ENCODE data around the gene ARHGAP21. TPM values are rescaled to one million over a fixed set of nuclear protein-coding genes. Genes with fewer than 3 reads are reported as not detected.
A peak's percentile ranks its signal among the peaks of the same experiment; 100 is the strongest.

The ARHGAP21 gene
- total and polyA plus RNA-seq, 2 donors from 2014 or later: 12.7 to 74.3 TPM

DNA sequence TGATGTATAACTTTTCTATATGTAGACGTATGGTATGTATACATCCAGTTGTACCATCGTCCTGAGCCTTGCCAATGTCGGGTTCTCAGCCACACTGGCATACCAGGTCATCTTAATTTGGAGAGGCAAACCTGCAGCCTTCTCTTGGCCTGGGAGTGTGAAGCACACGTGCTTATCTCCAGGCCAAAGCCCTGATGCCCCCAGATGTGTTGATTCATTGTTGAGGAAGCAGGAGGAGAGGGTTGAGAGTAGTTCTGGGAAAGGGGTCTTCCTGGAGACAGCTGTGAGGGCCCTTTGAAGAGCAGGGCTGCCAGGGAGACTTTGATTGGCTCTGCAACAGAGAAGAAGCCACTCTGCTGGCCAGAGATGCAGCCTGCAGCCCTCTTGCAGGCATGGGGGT is 155.6 kb downstream of the ARHGAP21 start:
- TF ChIP-seq, protein P1, sequence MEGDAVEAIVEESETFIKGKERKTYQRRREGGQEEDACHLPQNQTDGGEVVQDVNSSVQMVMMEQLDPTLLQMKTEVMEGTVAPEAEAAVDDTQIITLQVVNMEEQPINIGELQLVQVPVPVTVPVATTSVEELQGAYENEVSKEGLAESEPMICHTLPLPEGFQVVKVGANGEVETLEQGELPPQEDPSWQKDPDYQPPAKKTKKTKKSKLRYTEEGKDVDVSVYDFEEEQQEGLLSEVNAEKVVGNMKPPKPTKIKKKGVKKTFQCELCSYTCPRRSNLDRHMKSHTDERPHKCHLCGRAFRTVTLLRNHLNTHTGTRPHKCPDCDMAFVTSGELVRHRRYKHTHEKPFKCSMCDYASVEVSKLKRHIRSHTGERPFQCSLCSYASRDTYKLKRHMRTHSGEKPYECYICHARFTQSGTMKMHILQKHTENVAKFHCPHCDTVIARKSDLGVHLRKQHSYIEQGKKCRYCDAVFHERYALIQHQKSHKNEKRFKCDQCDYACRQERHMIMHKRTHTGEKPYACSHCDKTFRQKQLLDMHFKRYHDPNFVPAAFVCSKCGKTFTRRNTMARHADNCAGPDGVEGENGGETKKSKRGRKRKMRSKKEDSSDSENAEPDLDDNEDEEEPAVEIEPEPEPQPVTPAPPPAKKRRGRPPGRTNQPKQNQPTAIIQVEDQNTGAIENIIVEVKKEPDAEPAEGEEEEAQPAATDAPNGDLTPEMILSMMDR (IDR thresholded peaks at IDR 0.05; ENCODE audit: borderline replicate concordance, extremely low read depth, insufficient read depth): no peak
- no peak overlapping the region for H3K27ac ChIP-seq (ENCODE audit: low read depth in 2 of 2, low read length in 2 of 2)
- no peak for DNase-seq
- no peak overlapping the region for H3K9ac ChIP-seq (ENCODE audit: low read length in 3 of 3)
- H3K36me3 ChIP-seq (ENCODE audit: control insufficient read depth in 2 of 3, insufficient read depth in 3 of 3, low read length in 3 of 3): no peaks in the 10 kb centered on the region
- FAIRE-seq: no peak
- no peaks in the 10 kb centered on the region for H3K4me1 ChIP-seq (ENCODE audit: control insufficient read depth in 2 of 3, insufficient read depth in 2 of 3, low read depth in 1 of 3, low read length in 3 of 3)
- H3K4me3 ChIP-seq (ENCODE audit: low read length in 3 of 3): no peak overlapping the region
- no peaks in the 10 kb centered on the region for H3K9me3 ChIP-seq (ENCODE audit: control insufficient read depth in 2 of 3, insufficient read depth in 1 of 3, low read length in 3 of 3)
- H3K27me3 ChIP-seq (ENCODE audit: control insufficient read depth, insufficient read depth, low read length): no peaks in the 10 kb centered on the region
- intact Hi-C loops (cut with DNase I): no loop called here

DNA sequence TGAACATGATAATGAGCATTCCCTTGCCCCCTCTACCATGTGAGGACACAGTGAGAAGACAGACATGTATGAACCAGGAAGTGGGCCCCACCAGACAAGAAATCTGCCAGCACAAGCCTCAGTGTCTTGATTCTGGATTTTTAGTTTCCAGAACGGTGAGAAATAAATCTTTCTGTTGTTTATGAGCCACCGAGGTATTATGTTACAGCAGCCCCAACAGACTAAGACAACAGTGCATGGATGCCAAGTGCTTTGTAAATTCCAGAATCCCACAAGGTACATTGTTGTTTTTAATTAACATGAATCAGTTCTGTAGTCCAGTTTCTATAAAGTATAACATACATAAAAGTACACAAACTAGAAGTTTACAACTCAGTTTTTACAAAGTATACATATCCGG is 162.2 kb downstream of the ARHGAP21 start:
- intact Hi-C loops (cut with DNase I): no loop called here
- no peak for FAIRE-seq
- Histone ChIP-seq H3K9ac (ENCODE audit: low read length in 3 of 3) (no peak overlapping the region), H3K27me3 (ENCODE audit: control insufficient read depth, insufficient read depth, low read length) (no peaks in the 10 kb centered on the region), H3K4me3 (ENCODE audit: low read length in 3 of 3) (no peak overlapping the region), H3K27ac (ENCODE audit: low read depth in 2 of 2, low read length in 2 of 2) (no peak overlapping the region), H3K36me3 (ENCODE audit: control insufficient read depth in 2 of 3, insufficient read depth in 3 of 3, low read length in 3 of 3) (no peaks in the 10 kb centered on the region), H3K9me3 (ENCODE audit: control insufficient read depth in 2 of 3, insufficient read depth in 1 of 3, low read length in 3 of 3) (no peaks in the 10 kb centered on the region), H3K4me1 (ENCODE audit: control insufficient read depth in 2 of 3, insufficient read depth in 2 of 3, low read depth in 1 of 3, low read length in 3 of 3) (peaks cover 0 to 4% (median 0%) of the 10 kb centered on the region in 3 donors)
- peak in 3 of 5 donors; percentile 35 to 81 (median 69) for DNase-seq
- TF ChIP-seq, protein P1 (IDR thresholded peaks at IDR 0.05; ENCODE audit: borderline replicate concordance, extremely low read depth, insufficient read depth): no peak

GRCh38 chr10:24556750-24557742 is 166.6 kb downstream of the ARHGAP21 start:
- intact Hi-C loops (cut with DNase I): no loop called here
- H3K9me3 ChIP-seq (ENCODE audit: control insufficient read depth in 2 of 3, insufficient read depth in 1 of 3, low read length in 3 of 3): no peaks in the 10 kb centered on the region
- TF ChIP-seq, protein P1 (IDR thresholded peaks at IDR 0.05; ENCODE audit: borderline replicate concordance, extremely low read depth, insufficient read depth): peak; percentile 60
- FAIRE-seq: no peak
- H3K9ac ChIP-seq (ENCODE audit: low read length in 3 of 3): no peak overlapping the region
- peaks cover 0 to 4% (median 0%) of the 10 kb centered on the region in 3 donors for H3K4me1 ChIP-seq (ENCODE audit: control insufficient read depth in 2 of 3, insufficient read depth in 2 of 3, low read depth in 1 of 3, low read length in 3 of 3)
- no peak overlapping the region for H3K27ac ChIP-seq (ENCODE audit: low read depth in 2 of 2, low read length in 2 of 2)
- no peak overlapping the region for H3K4me3 ChIP-seq (ENCODE audit: low read length in 3 of 3)
- H3K27me3 ChIP-seq (ENCODE audit: control insufficient read depth, insufficient read depth, low read length): no peaks in the 10 kb centered on the region
- peak in 3 of 5 donors; percentile 41 to 87 (median 67) for DNase-seq
- H3K36me3 ChIP-seq (ENCODE audit: control insufficient read depth in 2 of 3, insufficient read depth in 3 of 3, low read length in 3 of 3): no peaks in the 10 kb centered on the region

Data from kidney (tissue), 14 donors.